ENCODE data around the gene MEMO1. TPM values are rescaled to one million over a fixed set of nuclear protein-coding genes. Genes with fewer than 3 reads are reported as not detected.

Gene MEMO1
- total RNA-seq, 1 experiment from 2014 or later: 44.7 TPM

- no peak for TF ChIP-seq TCF7L2 (IDR thresholded peaks at IDR 0.05; ENCODE audit: borderline replicate concordance, extremely low read depth, insufficient read depth, insufficient read length)
- no peak for TF ChIP-seq ZNF274 (IDR thresholded peaks at IDR 0.05; ENCODE audit: low read depth, low read length)
- no peak for TF ChIP-seq FOSL1 (IDR thresholded peaks at IDR 0.05; ENCODE audit: low read depth)
- TF ChIP-seq YY1 (IDR thresholded peaks at IDR 0.05; ENCODE audit: extremely low read depth, insufficient replicate concordance, low read depth, low read length): no peak
- TF ChIP-seq CEBPB (IDR thresholded peaks at IDR 0.05; ENCODE audit: low read depth): no peak
- no peak for TF ChIP-seq CTCF (IDR thresholded peaks at IDR 0.05 in 2 of 3, conservative IDR thresholded peaks at IDR 0.05 in 1 of 3; ENCODE audit: borderline replicate concordance in 1 of 3, insufficient read depth in 1 of 3, low read depth in 2 of 3, low read length in 2 of 3)
- TF ChIP-seq JUND (IDR thresholded peaks at IDR 0.05): no peak
- TF ChIP-seq ZFX (IDR thresholded peaks at IDR 0.05): no peak
These were observed 32.8 kb upstream of the MEMO1 start (continued) for GRCh38 chr2:32043561-32043960.

- ChIA-PET RAD21 (ENCODE audit: low non-redundant PET in 1 of 2, low total read pairs in 2 of 2, uncharacterized antibody in 2 of 2, unreplicated experiment in 2 of 2) (interaction anchor here in 1 of 2 experiments (0.5 kb wide), 1 partner anchor 13 kb away, joined by 3 read pairs; no protein-coding TSS in a partner anchor), CTCF (interaction anchor here (1.2 kb wide), 1 partner anchor 24 kb away, joined by 3 read pairs; the partner anchor contains the start of gene SPAST), POLR2A (interaction anchor here (0.6 to 2.0 kb wide), 18 partner anchors 9 to 126 kb away, joined by 3 to 20 read pairs (median 4); partner anchors contain the start of genes MEMO1, SLC30A6 and SPAST)
- peaks cover 18% of the 10 kb centered on the region for H3K79me2 ChIP-seq (ENCODE audit: insufficient read depth, low read length)
- H3K36me3 ChIP-seq (ENCODE audit: control insufficient read depth in 1 of 2, insufficient read depth in 2 of 2, low read length in 2 of 2): no peaks in the 10 kb centered on the region
- H3K9ac ChIP-seq (ENCODE audit: low read length): peak within 1 kb of the TSS; percentile 68
- no peaks in the 10 kb centered on the region for H3K27me3 ChIP-seq (ENCODE audit: insufficient read depth, low read length)
- intact Hi-C loops (cut with micrococcal nuclease): no loop called here
- peak within 1 kb of the TSS; percentile 57 for H2AFZ ChIP-seq (ENCODE audit: low read depth, low read length, poor library complexity, severe bottlenecking)
- H3K4me2 ChIP-seq (ENCODE audit: low read length): peak within 1 kb of the TSS; percentile 88
- peak; percentile 86 for DNase-seq (ENCODE audit: low read depth, low spot score)
- peak within 1 kb of the TSS; percentile 66 for H3K27ac ChIP-seq (ENCODE audit: low read depth, low read length)
- peak within 1 kb of the TSS; percentile 73 to 96 for H3K4me3 ChIP-seq (replicated peaks in 1 of 2; ENCODE audit: low read depth in 1 of 2, low read length in 2 of 2)
- no TSS peak for BruUV-seq (replicated peaks)
- H3K9me2 ChIP-seq (ENCODE audit: insufficient read depth): no peaks in the 10 kb centered on the region
- peaks cover 5 to 18% of the 10 kb centered on the region in 2 experiments; a peak in 3 of 4 replicates for H3K4me1 ChIP-seq (ENCODE audit: control insufficient read depth in 1 of 2, insufficient read depth in 2 of 2, low read length in 2 of 2)
- no peaks in the 10 kb centered on the region for H3K9me3 ChIP-seq (ENCODE audit: control insufficient read depth in 1 of 2, insufficient read depth in 1 of 2, low read depth in 1 of 2, low read length in 2 of 2)
- TF ChIP-seq JUND (IDR thresholded peaks at IDR 0.05): no peak; the same call in 1 of the 2 replicates
- TF ChIP-seq ZNF274 (IDR thresholded peaks at IDR 0.05; ENCODE audit: low read depth, low read length): no peak
- no peak for TF ChIP-seq CEBPB (IDR thresholded peaks at IDR 0.05; ENCODE audit: low read depth)
- TF ChIP-seq SRF (IDR thresholded peaks at IDR 0.05; ENCODE audit: low read depth): no peak
- no peak; the same call in 1 of the 2 replicates for TF ChIP-seq SP1 (IDR thresholded peaks at IDR 0.05; ENCODE audit: low read depth)
- peak; percentile 16; the same call in 1 of the 2 replicates for TF ChIP-seq RAD21 (IDR thresholded peaks at IDR 0.05; ENCODE audit: low read depth)
- no peak for TF ChIP-seq EZH2 (IDR thresholded peaks at IDR 0.05)
- peak; percentile 96 for TF ChIP-seq SIN3A (IDR thresholded peaks at IDR 0.05; ENCODE audit: low read depth)
- no peak for TF ChIP-seq REST (IDR thresholded peaks at IDR 0.05; ENCODE audit: low read depth)
- TF ChIP-seq CBX3 (IDR thresholded peaks at IDR 0.05; ENCODE audit: low read depth): peak; percentile 54
- peak; percentile 99 for TF ChIP-seq POLR2A (IDR thresholded peaks at IDR 0.05; ENCODE audit: borderline replicate concordance, extremely low read depth, insufficient read depth, insufficient read length)
- TF ChIP-seq MAX (IDR thresholded peaks at IDR 0.05): peak; percentile 82
- TF ChIP-seq YY1 (IDR thresholded peaks at IDR 0.05; ENCODE audit: extremely low read depth, insufficient replicate concordance, low read depth, low read length): peak; percentile 8
- peak; percentile 100 for TF ChIP-seq POLR2AphosphoS5 (IDR thresholded peaks at IDR 0.05; ENCODE audit: low read depth, low read length)
- peak; percentile 90 for ATAC-seq
- H4K20me1 ChIP-seq (ENCODE audit: insufficient read depth): no peaks in the 10 kb centered on the region
These were observed 28.8 kb upstream of the MEMO1 start, which contains the start of gene DPY30 for GRCh38 chr2:32039447-32040219. TSS of gene DPY30 (minus strand) at chr2:32039805. CDS start at chr2:32039456, 349 bp downstream.

All from HCT116 (cell line).